ENCODE results near the gene LRRC8E. TPM values are rescaled to one million over a fixed set of nuclear protein-coding genes. Genes with fewer than 3 reads are reported as not detected.

Gene LRRC8E
- total RNA-seq, 1 donor from 2014 or later: 3.1 TPM

GRCh38 chr19:7902796-7903243 is 14.5 kb downstream of the LRRC8E start:
- no peak for ATAC-seq
- intact Hi-C loops (cut with micrococcal nuclease): no loop called here
- no peak for DNase-seq

DNA sequence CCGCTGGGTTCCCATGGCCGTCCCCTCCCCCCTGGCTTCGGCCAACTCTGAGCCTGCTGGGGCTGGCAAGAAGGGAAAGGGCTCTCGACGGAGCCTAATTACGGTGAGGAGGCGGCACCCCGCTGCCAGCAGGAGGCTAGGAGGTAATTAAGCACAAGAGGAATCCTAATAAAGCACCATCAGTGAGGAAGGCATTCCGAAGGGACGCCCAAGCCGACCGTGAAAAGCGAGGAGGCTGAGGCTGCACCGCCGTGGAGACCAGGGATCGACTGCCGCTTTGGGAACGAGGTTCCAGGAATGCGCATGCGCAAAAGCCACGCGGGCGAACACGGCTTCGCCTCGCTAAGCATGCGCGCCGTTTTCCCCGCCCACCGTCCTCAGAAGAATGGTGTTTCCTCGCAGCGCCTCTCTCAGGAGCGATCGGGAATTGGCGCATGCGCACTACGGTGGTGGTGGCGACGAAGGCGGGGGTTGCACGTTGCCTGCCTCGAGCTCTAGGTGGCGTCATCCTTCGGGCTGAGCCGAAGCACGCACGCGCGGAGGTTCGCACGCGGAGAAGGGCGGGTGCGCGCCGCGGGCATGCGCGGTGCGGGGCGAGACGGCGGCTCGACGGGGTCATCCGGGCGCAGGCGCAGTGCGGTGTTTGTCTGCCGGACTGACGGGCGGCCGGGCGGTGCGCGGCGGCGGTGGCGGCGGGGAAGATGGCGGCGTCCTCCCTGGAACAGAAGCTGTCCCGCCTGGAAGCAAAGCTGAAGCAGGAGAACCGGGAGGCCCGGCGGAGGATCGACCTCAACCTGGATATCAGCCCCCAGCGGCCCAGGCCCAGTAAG is 15.1 kb downstream of the LRRC8E start, which contains the start of gene MAP2K7:
Gene MAP2K7, plus strand, starts transcription at position 634 of the 830 bp plus-strand sequence. Its CDS starts 68 bp downstream, at position 702.
- intact Hi-C loops (cut with micrococcal nuclease): no loop called here
- peak; percentile 89 for ATAC-seq
- DNase-seq: peak; percentile 100

GRCh38 chr19:7904074-7905020 is 16.0 kb downstream of the LRRC8E start:
- DNase-seq: peak; percentile 79
- peak; percentile 55 for ATAC-seq
- intact Hi-C loops (cut with micrococcal nuclease): no loop called here

GRCh38 chr19:7905268-7905667 is 17.0 kb downstream of the LRRC8E start:
- no peak for ATAC-seq
- intact Hi-C loops (cut with micrococcal nuclease): no loop called here
- DNase-seq: no peak

GRCh38 chr19:7905859-7906258 is 17.5 kb downstream of the LRRC8E start:
- DNase-seq (no peak), ATAC-seq (no peak)
- intact Hi-C loops (cut with micrococcal nuclease): no loop called here

GRCh38 chr19:7907122-7907521 is 18.8 kb downstream of the LRRC8E start:
- intact Hi-C loops (cut with micrococcal nuclease): no loop called here
- no peak for ATAC-seq
- DNase-seq: no peak

- DNase-seq (no peak), ATAC-seq (no peak)
- intact Hi-C loops (cut with micrococcal nuclease): no loop called here
Measured at GRCh38 chr19:7907544-7907943, 19.2 kb downstream of the LRRC8E start.

DNA sequence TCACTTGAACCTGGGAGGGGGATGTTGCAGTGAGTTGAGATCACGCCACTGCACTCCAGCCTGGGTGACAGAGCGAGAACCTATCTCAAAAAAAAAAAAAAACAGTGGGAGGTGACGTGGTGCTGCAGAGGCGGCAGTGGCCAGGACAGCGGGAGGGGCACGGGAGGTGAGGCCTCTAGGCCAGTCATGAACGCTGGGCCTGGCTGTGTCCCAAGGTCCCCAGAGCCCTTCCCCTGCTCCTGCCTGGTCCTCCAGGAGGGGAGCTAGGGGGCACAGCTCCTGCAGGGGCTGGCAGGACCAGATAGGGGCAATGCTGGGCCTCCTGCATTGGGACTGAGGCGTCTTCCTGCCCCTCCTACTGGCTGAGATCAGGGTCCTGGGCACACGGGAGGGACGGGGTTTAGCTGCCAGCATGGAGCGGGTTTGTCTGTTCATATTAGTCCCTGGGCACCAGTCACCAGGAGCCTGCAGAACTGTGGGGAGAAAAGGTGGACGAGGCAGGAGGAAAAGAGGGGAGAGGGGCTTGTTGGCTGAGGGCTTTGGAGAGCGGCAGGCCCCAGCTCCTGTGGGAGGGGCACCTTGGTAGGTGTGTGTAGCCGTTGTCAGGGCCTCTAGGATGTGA is 19.9 kb downstream of the LRRC8E start:
- DNase-seq (no peak), ATAC-seq (no peak)
- intact Hi-C loops (cut with micrococcal nuclease): no loop called here

DNA sequence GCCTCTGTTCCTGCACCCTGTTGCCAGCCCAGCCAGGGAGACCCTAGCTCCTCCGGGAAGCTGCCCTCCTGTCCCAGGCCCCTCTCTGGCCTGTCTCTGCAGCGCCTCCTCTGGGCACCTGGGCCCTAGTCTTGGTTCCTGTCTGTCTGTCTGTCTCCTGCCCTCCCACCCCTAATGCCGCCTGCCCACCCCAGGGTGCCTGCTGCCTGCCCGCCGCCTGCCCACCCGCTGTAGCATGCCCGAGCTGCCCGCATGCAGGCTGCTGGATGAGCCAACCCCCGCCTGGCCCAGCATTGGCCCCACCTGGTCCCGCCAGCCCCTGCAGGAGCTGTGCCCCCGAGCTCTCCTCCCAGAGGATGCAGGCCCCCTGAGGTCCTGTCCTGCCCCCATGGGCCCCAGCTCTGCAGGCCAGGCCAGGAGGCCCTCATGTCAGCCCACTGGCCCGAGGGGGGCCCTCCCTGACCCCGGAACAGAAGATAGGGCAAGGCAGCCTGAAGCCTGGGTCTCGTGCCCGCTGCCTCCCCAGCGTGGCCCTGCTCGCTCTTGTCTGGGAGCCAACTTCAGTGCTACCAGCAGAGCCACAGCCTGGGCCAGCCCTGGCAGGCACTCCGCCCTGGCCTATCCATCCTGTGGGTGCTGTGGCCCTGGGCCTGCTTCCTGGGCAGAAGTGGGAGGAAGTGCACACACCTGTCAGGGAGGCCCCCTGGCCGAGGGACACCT is 20.6 kb downstream of the LRRC8E start:
- ATAC-seq (no peak), DNase-seq (peak; percentile 36)
- intact Hi-C loops (cut with micrococcal nuclease): no loop called here

DNA sequence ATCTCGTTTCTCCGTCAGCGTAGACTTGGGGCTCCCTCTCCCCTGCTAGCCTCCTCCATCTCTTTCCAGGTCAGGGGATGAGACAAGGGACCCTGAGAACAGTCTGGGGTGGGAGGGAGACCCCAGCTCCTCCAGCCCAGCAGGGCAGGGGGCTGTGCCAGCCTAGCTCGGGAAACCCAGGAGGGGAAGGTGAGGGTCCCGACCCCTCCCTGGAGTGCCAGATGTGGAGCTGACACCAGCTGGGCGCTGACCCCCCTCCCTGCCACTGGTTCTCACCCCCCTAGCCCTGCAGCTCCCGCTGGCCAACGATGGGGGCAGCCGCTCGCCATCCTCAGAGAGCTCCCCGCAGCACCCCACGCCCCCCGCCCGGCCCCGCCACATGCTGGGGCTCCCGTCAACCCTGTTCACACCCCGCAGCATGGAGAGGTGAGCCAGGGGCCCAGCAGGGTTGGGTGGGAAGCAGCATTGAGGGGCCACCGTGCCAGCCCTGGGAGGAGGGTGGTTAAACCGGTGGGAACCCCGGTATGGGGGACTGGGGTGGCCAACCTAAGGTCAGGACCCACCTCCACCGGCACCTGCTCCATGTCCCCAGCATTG is 21.3 kb downstream of the LRRC8E start:
- ATAC-seq (no peak), DNase-seq (peak; percentile 23)
- intact Hi-C loops (cut with micrococcal nuclease): no loop called here

DNA sequence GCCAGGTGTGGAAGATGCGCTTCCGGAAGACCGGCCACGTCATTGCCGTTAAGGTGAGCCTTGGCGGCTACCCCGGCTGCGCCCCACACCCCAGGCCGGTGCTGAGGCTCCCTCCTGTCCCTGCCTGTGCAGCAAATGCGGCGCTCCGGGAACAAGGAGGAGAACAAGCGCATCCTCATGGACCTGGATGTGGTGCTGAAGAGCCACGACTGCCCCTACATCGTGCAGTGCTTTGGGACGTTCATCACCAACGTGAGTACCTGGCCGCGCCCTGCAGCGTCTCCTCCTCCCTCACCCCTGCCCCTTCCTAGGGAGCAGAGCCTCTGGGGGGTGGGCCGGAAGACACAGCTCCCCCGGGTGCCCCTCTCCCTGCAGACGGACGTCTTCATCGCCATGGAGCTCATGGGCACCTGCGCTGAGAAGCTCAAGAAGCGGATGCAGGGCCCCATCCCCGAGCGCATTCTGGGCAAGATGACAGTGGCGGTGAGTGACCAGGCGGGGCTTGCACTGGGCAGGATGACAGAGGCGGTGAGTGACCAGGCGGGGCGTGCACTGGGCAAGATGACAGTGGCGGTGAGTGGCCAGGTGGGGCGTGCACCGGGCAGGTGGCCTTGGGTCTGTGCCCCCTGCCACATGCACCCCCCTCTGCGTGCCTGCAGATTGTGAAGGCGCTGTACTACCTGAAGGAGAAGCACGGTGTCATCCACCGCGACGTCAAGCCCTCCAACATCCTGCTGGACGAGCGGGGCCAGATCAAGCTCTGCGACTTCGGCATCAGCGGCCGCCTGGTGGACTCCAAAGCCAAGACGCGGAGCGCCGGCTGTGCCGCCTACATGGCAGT is 22.2 kb downstream of the LRRC8E start:
- no peak for DNase-seq
- ATAC-seq: no peak
- intact Hi-C loops (cut with micrococcal nuclease): no loop called here

DNA sequence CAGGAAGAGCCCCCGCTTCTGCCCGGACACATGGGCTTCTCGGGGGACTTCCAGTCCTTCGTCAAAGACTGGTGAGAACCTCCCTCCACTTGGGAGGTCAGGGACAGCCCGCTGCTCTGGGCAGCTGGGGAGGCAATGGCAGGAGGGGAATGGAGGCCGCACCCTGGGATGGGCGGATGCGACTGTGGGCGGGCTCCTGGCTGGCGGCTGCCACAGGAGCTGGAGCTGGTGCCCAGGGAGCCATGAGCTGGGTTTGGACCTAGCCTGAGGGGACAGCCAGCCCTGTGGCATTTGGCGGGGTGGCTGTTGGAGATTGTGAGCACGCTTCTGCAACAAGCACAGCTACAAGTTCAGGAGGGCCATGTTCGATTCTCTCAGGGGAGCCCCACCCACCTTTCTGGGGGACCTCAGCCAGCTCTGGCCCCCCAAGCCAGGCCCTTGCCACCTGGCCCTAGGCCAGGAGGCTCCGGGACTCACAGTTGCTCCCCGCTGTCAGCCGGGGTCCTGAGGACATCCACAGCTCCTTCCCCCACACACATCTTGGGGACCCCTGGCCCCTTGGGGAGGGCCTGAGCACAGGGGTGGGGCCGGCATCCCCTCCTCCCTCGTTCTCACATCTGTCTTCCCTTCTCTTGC is 23.3 kb downstream of the LRRC8E start:
- no peak for ATAC-seq
- intact Hi-C loops (cut with micrococcal nuclease): no loop called here
- DNase-seq: no peak

DNA sequence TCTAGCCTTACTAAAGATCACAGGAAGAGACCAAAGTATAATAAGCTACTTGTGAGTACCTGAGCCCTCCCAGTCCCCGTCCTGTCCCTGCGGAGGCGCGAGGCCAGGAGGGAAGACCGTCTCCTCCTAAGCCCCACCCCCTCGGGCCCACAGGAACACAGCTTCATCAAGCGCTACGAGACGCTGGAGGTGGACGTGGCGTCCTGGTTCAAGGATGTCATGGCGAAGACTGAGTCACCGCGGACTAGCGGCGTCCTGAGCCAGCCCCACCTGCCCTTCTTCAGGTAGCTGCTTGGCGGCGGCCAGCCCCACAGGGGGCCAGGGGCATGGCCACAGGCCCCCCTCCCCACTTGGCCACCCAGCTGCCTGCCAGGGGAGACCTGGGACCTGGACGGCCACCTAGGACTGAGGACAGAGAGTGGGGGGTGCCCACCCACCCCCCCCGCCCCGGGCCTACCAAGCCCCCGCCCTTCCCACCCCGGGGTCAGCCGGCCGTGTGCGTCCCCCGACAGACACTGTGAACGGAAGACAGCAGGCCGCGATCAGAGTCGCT is 23.9 kb downstream of the LRRC8E start:
- no peak for DNase-seq
- intact Hi-C loops (cut with micrococcal nuclease): no loop called here
- ATAC-seq: no peak

DNA sequence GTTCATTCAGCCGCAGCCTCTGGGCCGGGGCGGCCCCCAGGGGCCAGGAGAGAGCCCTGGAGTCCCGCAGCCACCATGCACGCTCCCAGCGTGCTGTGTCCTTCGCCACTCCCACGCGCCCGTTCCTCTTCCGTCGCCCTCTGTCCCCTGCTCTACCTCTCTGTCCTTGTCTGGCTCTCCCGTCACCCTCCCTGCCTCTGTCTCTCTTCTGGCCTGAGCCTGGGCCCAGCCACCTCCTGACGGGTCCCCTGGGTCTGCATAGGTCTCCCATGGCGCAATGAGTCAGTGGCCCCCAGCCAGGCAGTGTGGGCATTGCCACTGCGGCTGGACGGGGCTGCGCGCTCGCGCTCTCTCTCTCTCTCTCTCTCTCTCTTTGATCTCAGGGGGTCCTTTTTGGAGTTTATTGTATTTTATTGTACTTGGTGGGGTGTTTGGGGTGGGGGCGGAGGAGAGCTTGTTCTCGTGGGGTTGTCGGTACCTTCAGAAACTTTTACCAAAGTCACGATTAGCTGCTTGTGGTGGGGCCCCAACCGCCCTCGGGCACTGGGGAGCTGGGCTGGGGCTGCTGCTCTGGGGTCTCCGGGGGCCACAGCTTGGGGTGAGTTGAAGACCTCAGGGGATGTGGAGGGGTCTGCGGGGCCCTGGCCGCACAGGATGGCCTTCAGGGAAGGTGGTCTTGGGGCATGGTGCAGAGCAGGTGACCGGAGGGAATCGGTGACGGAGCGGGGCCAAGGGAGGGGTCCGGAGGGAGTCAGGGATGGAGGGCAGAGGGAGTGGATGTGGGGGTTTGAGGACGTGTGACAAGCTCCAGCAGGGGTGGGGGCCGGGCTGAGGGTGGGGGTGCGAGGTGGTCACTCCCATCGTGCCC is 24.6 kb downstream of the LRRC8E start:
- DNase-seq (no peak), ATAC-seq (no peak)
- intact Hi-C loops (cut with micrococcal nuclease): no loop called here

DNA sequence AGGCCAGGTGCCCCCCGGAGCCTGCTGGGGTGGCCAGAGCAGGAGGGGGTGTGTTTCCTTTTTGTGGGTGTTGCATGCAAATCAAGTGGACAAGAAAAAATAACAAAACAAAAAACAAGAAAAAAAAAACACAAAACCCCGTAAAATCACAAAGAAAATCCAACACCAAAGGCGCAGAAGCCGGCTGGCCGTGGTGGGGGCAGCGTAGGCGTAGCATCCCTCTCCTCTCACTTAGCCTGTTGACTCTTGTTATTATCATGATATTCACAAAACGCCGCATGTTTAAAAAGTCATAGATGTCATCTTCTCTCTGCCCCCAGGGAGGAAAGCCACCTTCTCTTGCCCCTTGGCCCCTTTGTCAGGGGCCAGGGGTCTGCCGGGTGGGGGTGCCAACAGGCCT is 25.3 kb downstream of the LRRC8E start:
- intact Hi-C loops (cut with micrococcal nuclease): no loop called here
- DNase-seq: no peak
- ATAC-seq: no peak

GRCh38 chr19:7914099-7914498 is 25.8 kb downstream of the LRRC8E start:
- ATAC-seq: no peak
- DNase-seq: no peak

More at GRCh38 chr19:7914099-7914498, 25.8 kb downstream of the LRRC8E start:
- intact Hi-C loops (cut with micrococcal nuclease): no loop called here
